Measurements from ENCODE around the gene C3orf85.

The C3orf85 gene

DNA sequence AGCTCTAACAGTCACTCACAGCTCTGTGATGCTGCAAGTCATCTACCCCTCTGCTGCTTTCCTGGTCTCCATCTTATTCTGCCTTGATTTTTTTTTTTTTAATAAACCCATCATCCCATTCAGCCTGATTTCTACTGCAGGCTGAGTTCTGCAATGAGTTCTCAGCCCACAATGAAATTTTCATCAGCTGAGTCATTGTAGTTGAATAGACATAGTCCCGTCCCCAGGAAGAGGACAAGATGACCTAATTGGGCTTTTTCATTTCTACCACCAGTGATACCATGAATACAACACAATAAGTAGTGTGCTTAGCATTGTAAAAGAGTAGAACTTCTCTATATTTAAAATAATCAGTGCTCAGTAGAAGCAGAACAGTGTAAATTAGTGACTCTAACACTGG lies 59.3 kb downstream of the C3orf85 start:
- TF ChIP-seq EZH2phosphoT487 (conservative IDR thresholded peaks at IDR 0.05; ENCODE audit: low read length), result no peak
- TF ChIP-seq, protein P1, sequence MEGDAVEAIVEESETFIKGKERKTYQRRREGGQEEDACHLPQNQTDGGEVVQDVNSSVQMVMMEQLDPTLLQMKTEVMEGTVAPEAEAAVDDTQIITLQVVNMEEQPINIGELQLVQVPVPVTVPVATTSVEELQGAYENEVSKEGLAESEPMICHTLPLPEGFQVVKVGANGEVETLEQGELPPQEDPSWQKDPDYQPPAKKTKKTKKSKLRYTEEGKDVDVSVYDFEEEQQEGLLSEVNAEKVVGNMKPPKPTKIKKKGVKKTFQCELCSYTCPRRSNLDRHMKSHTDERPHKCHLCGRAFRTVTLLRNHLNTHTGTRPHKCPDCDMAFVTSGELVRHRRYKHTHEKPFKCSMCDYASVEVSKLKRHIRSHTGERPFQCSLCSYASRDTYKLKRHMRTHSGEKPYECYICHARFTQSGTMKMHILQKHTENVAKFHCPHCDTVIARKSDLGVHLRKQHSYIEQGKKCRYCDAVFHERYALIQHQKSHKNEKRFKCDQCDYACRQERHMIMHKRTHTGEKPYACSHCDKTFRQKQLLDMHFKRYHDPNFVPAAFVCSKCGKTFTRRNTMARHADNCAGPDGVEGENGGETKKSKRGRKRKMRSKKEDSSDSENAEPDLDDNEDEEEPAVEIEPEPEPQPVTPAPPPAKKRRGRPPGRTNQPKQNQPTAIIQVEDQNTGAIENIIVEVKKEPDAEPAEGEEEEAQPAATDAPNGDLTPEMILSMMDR (IDR thresholded peaks at IDR 0.05; ENCODE audit: insufficient read depth, low read length, poor library complexity, severe bottlenecking), result no peak
- Histone ChIP-seq H3K4me2 (ENCODE audit: low read depth, low read length, poor library complexity, severe bottlenecking) (no peak overlapping the region), H3K27me3 (ENCODE audit: low read length) (no peaks in the 10 kb centered on the region)

More for the DNA sequence above, 59.3 kb downstream of the C3orf85 start:
- H2AFZ ChIP-seq (ENCODE audit: low read depth, low read length, severe bottlenecking), result no peak overlapping the region
- H3K9ac ChIP-seq (ENCODE audit: low read length), result no peak overlapping the region
- no peak overlapping the region for H3K27ac ChIP-seq (ENCODE audit: low read depth, low read length)
- no peaks in the 10 kb centered on the region for H3K9me3 ChIP-seq (ENCODE audit: insufficient read depth, low read length)
- no peak overlapping the region for H3K4me3 ChIP-seq (ENCODE audit: insufficient read depth, low read length, poor library complexity, severe bottlenecking)
- H3K79me2 ChIP-seq (ENCODE audit: insufficient read depth, low read length), result no peaks in the 10 kb centered on the region
- no peaks in the 10 kb centered on the region for H3K9me2 ChIP-seq (replicated peaks; ENCODE audit: insufficient read depth, low read length)
- H3K36me3 ChIP-seq (ENCODE audit: low read length), result no peaks in the 10 kb centered on the region
- no peaks in the 10 kb centered on the region for H3F3A ChIP-seq (ENCODE audit: insufficient read depth)
- no peaks in the 10 kb centered on the region for H4K20me1 ChIP-seq (ENCODE audit: low read depth, low read length)

Data from SU-DHL-6 (cell line).